Ovary (tissue), 9 donors: ENCODE results near the gene TEX44. TPM values are rescaled to one million over a fixed set of nuclear protein-coding genes. Genes with fewer than 3 reads are reported as not detected.
"Not testable (repeated sequence)": the region's sequence is repeated elsewhere in the genome, so short reads cannot be mapped to it uniquely, and the experiment has no call there.

Experiments used
- DNase-seq, 5 donors: peaks; one replicate each; pipeline ENCODE4 v3.0.0-alpha.2; 2019 to 2020
- H3K27ac ChIP-seq, 2 donors: fragments of 200-600 bp; one replicate each; pipeline versions ENCODE4 v1.5.1 to v1.8.0; 2019 to 2022
- H3K27me3 ChIP-seq: fragments of 200-600 bp; one replicate; pipeline ENCODE4 v1.8.0; 2022
- H3K36me3 ChIP-seq: fragments of 200-600 bp; sonication (generic); one replicate; pipeline ENCODE4 v1.5.1; 2019
- H3K4me1 ChIP-seq: one replicate; pipeline ENCODE4 v1.8.1; 2013; ENCODE audit warnings: mild to moderate bottlenecking, moderate library complexity; ENCODE audit not compliant: insufficient read depth
- H3K4me3 ChIP-seq: fragments of 200-600 bp; sonication (generic); one replicate; pipeline ENCODE4 v1.5.1; 2017
- H3K9me3 ChIP-seq, 2 donors: fragments of 200-600 bp in 1 of 2; sonication (generic) in 1 of 2; one replicate each; pipeline versions ENCODE4 v1.5.1 to v1.8.1; 2013 to 2019; ENCODE audit warnings: mild to moderate bottlenecking in 1 of 2, moderate library complexity in 1 of 2
- CTCF ChIP-seq, 3 donors: fragments of 450-650 bp in 2 of 3; fragments of 200-600 bp in 1 of 3; IDR thresholded peaks; one replicate each; pipeline versions ENCODE4 v1.5.1 to v1.8.0; 2016 to 2022; ENCODE audit warnings: antibody characterized with exemption in 3 of 3, mild to moderate bottlenecking in 1 of 3
- EP300 ChIP-seq: sonication (generic); formaldehyde crosslinking; IDR thresholded peaks from one replicate; pipeline ENCODE4 v1.6.1; 2017; ENCODE audit warnings: antibody characterized with exemption
- POLR2A ChIP-seq: fragments of 450-650 bp; IDR thresholded peaks from one replicate; pipeline ENCODE4 v1.6.1; 2017; ENCODE audit warnings: antibody characterized with exemption, mild to moderate bottlenecking, moderate library complexity
- WGBS, 3 donors: extraction: QIAGEN DNeasy Blood & Tissue Kit in 1 of 3; methylation state at CpG; one replicate each; pipeline versions ENCODE4 v1.1.5 to v1.1.7; 2013 to 2017; 5-methylcytosine and 5-hydroxymethylcytosine counted together
- intact Hi-C, 4 donors: fragments of 100-400 bp; cut with DNase I; formaldehyde crosslinking; loops; one replicate each; pipeline versions ENCODE4 v1.11.0 to v1.15.1; 2022 to 2023
- polyA plus RNA-seq, 2 donors: library from polyadenylated mRNA; stranded (reverse); fragments of 200-250 nt in 1 of 2; fragments of 350-450 nt in 1 of 2; fragmentation: Illumina TruSeq in 1 of 2; extraction: RNeasy Lipid Tissue Mini Kit (QIAGEN cat#74804) in 1 of 2; gene quantifications; one replicate each; pipeline ENCODE4 v1.2.3, GENCODE V29; 2013 to 2014
- total RNA-seq, 7 donors: library from RNA; depleted of rRNA in 2 of 7; stranded (reverse); fragments of >200 nt in 2 of 7; fragmentation: NEBNext Ultra II Directional in 3 of 7; extraction: Animal tissue kit (Norgen Biotek cat#: 25700) in 3 of 7; gene quantifications; one replicate each; pipeline versions ENCODE4 v1.1.0 to v1.2.4, GENCODE V29; 2016 to 2023
- donor health status: DM: no; HTN: no; CAD: no; lungs with moderate emphysema.
- donor health status: DM: no; HTN: no; CAD: no.
- donor health status: Bipolar disorder and iron deficiency.
- donor health status: DM: yes; HTN: yes; CAD: no.
- donor health status: DM: no; HTN: no; CAD: no.
- donor health status: DM: yes; HTN: yes; CAD: no.

Gene TEX44
- total and polyA plus RNA-seq, 9 donors, result not detected

DNA sequence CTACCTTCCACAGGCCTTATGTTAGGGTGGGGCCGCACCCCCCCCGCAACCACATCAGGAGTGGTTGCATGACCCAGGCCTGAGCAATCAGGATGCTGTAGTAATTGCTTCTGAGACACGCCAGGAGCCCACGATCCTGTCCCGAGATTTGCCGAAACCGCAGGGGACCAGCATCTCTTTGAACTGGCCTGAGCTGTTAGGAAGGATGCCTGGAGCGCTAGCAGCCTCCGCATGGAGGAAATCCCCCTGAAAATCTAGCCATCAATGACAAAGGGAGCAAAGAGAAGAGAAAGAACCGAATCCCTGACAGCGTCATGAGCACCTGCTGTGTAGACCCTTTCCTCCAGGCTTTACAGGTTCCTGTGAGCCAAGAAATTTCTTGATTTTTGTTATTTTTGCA is 8.7 kb upstream of the TEX44 start:
- Histone ChIP-seq H3K27ac (no peak overlapping the region), H3K36me3 (no peaks in the 10 kb centered on the region), H3K4me3 (no peak overlapping the region), H3K27me3 (no peaks in the 10 kb centered on the region), H3K9me3 (no peaks in the 10 kb centered on the region), H3K4me1 (no peaks in the 10 kb centered on the region)
- TF ChIP-seq EP300, result no peak
- no peak for TF ChIP-seq POLR2A
- no peak for TF ChIP-seq CTCF (IDR thresholded peaks at IDR 0.05)
- 59 to 63% (median 63%) methylated on average over 11 of the region's 11 CpGs for WGBS, 3 donors
- intact Hi-C loops, result no loop called here
- no peak for DNase-seq

DNA sequence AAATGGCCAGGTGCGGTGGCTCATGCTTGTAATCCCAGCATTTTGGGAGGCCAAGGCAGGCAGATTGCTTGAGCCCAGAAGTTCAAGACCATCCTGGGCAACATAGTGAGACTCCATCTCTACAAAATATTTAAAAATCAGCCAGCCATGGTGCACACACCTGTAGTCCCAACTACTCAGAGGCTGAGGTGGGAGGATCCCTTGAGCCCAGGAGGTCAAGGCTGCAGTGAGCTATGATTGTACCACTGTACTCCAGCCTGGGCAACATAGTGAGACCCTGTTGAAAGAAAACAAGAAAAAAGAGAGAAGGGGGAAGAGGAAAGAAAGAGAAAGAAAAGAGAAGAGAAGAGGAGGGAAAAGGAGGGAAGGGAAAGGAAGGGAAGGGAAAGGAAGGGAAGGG is 4.9 kb upstream of the TEX44 start:
- H3K27ac ChIP-seq, H3K9me3 ChIP-seq, H3K4me3 ChIP-seq, H3K36me3 ChIP-seq, H3K4me1 ChIP-seq, H3K27me3 ChIP-seq, intact Hi-C loops, DNase-seq: not testable (repeated sequence)
- WGBS, 3 donors, result 95 to 100% (median 98%) methylated on average over 1 of the region's 1 CpG

DNA sequence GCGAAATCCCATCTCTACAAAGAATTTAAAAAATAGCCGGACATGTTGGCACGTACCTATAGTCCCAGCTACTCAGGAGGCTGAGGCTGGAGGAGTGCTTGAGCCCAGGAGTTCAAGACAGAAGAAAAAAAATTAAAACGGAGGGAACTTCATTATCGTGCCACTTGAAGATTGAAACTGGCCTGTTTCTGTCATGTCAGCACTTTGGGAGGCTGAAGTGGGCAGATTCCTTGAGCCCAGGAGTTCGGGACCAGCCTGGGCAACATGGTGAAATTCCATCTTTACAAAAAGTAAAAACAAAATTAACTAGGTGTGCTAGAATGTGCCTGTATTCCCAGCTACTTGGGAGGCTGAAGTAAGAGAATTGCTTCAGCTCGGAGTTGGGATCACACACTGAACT is 3.0 kb upstream of the TEX44 start:
- intact Hi-C loops, result no loop called here

GRCh38 chr2:231590614-231591013 is 2.0 kb upstream of the TEX44 start:
- H3K36me3 ChIP-seq, result no peaks in the 10 kb centered on the region
- H3K27me3 ChIP-seq, result no peaks in the 10 kb centered on the region
- H3K4me1 ChIP-seq, result no peaks in the 10 kb centered on the region
- H3K27ac ChIP-seq, result no peak overlapping the region
- no peak for DNase-seq
- TF ChIP-seq POLR2A, result no peak
- no peak for TF ChIP-seq CTCF (IDR thresholded peaks at IDR 0.05)
- no peak for TF ChIP-seq EP300
- H3K9me3 ChIP-seq, result no peaks in the 10 kb centered on the region
- no peak overlapping the region for H3K4me3 ChIP-seq
- 56 to 65% (median 56%) methylated on average over 6 of the region's 6 CpGs for WGBS, 3 donors
- intact Hi-C loops, result no loop called here

More for the DNA sequence above, 3.0 kb upstream of the TEX44 start:
- TF ChIP-seq CTCF (IDR thresholded peaks at IDR 0.05), result no peak
- TF ChIP-seq EP300, result no peak
- TF ChIP-seq POLR2A, result no peak
- Histone ChIP-seq H3K27ac (no peak overlapping the region), H3K27me3 (no peaks in the 10 kb centered on the region), H3K36me3 (no peaks in the 10 kb centered on the region), H3K4me3 (no peak overlapping the region), H3K9me3 (no peaks in the 10 kb centered on the region), H3K4me1 (no peaks in the 10 kb centered on the region)
- 68 to 79% (median 77%) methylated on average over 7 of the region's 7 CpGs for WGBS, 3 donors
- no peak for DNase-seq

DNA sequence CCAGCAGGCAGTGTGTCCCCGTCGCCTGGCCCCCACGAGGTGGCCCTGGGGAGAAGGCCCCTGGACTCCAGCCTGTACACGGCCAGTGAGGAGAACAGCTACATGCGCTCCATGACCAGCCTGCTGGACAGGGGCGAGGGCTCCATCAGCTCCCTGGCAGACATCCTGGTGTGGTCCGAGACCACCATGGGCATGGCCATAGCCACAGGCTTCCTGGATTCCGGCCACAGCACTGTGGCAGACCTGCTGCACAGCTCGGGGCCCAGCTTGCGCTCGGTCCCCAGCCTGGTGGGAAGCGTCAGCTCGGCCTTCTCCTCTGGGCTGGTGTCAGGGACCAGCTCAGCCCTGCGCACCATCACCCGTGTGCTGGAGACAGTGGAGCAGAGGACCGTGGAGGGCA is 1.0 kb downstream of the TEX44 start:
- no peaks in the 10 kb centered on the region for H3K36me3 ChIP-seq
- no peak overlapping the region for H3K4me3 ChIP-seq
- no peak for DNase-seq
- no peak for TF ChIP-seq CTCF (IDR thresholded peaks at IDR 0.05)
- no peak for TF ChIP-seq POLR2A
- TF ChIP-seq EP300, result no peak
- H3K27me3 ChIP-seq, result no peaks in the 10 kb centered on the region
- no peak overlapping the region for H3K27ac ChIP-seq
- intact Hi-C loops, result no loop called here
- peaks cover 2% of the 10 kb centered on the region for H3K4me1 ChIP-seq
- WGBS, 3 donors, result 86 to 93% methylated on average over 16 of the region's 16 CpGs; no CpG with 5 or more reads in 1 of the 3 donors
- no peaks in the 10 kb centered on the region for H3K9me3 ChIP-seq
